NCI-H510A (cell line): ENCODE measurements around the gene LRRC27.

Source experiments
- DNase-seq: peaks from one replicate; lab custom pipeline; 2025; lab: John Stamatoyannopoulos, UW

Gene LRRC27

DNA sequence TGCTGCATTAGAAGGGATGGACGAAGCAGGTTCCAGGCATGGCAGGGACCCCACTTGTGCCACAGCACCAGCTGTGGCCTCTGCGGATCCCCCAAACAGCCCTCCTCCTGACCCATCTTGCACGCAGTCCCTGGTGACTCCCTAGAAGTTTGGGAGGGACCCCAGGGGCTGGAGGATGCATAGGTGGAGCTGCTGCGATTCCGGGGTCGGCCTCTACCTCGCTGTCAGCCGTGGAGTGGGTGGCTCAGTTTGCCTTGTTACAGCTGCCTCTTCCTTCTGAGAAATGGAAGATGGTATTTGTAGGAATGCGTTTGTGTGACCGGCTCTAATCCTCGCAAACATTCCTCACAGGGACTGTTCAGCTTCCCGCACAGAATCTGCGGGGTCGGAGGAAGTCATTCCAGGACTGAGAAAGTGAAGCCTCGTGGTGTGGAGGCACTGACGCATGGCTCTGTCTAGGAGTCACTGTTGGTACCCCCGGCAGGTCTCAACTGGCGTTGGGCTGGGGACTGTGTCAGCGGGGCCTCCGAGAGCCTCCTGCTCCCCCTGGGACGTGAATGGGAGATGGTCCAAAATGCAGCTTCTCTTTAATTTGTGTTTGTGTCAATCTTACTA, 82.5 kb downstream of the LRRC27 start:
- no peak for DNase-seq

DNA sequence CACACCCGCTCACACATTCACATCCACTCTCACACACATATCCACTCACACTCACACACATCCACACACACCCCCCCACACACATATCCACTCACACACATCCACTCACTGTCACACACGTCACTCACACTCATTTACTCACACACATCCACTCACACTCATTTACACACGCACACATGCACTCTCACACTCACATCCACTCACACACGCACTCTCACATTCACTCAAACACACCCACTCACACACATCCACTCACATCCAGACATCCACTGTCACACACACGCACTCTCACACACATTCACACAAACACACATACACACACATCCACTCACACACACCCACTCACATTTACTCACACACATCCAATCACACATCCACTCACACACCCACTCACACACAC, 83.3 kb downstream of the LRRC27 start:
- no peak for DNase-seq

DNA sequence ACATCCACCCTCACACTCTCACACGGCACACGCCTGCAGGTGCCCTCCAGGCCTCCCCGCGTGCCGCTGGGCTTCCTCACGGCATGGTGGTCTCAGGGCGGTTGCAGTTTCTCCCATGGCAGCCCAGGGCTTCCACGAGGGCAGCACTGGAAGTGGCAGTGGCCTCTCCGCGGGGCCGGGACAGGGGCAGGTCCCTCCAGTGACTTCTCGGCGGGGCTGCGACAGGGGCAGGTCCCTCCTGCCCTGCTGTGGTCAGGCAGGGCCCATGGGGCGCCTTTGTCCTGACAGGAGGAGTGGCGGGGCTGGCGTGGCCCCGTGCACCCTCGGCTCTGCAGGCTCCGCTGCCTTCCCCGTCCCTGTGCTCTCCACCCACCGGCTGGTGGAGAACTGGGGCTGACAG, 84.0 kb downstream of the LRRC27 start:
- no peak for DNase-seq

DNA sequence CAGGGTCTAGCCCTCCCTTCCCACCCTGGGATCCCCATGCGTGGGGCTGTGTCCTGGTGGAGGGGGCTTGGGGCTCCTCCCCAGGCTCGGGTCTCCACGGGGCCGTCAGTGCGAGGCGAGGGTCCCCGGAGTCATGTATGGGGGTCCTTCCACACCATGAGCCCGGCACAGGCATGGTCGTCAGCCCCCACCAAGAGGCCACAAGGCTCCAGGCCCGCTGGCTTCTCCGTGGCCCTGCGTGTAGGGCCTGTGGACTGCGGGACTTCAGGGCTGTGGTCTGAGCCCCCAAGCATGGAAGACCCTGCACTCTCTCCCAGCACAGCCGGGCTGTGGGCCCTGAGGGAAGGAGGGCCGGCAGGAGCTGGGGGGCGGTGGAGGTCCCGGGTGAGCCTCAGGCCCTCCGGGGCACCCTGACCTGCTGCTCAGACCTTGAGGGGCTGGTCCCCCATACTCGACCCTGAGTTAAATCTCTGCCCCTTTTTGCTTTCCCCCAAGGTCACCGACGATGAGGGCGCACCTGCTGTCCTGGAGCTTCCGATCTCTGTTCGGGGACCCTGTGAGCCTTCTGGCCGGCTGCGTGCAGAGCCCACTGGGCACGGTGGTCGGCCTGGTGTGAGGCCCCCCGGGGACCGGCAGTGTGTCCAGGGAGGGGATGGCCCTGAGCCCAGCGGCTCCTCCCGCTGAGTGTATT, 84.7 kb downstream of the LRRC27 start:
- DNase-seq = no peak

DNA sequence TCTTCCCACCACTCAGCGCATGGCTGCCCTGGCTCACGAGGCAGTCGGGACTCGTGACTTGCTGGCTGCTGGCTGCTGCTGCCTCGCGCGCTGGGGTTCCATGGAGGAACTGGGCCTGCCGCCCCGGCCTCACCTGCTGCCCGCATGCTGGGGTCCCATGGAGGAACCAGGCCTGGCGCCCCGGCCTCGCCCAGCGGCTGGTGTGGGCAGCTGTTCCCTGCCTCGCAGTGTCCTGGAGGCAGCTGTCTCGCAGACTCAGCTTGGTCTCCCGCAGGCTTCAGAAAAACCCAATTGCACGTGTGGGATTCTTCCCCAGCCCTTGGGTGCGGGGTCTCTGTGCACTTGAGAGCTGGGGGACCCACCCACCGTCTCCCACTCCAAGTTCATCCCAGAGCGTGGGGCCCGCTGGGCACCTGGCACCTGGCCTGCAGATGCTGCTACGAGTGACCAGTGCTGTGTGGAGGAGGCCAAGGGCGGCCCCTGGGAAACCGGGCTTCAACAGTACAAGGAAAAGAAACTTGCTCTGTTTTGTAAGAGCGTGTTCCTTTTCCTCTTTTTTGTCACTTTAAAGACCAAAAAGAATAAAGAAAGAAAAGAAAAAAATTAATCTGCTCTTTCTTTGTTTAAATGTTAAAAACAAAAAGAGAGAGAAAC, 85.4 kb downstream of the LRRC27 start:
- no peak for DNase-seq

DNA sequence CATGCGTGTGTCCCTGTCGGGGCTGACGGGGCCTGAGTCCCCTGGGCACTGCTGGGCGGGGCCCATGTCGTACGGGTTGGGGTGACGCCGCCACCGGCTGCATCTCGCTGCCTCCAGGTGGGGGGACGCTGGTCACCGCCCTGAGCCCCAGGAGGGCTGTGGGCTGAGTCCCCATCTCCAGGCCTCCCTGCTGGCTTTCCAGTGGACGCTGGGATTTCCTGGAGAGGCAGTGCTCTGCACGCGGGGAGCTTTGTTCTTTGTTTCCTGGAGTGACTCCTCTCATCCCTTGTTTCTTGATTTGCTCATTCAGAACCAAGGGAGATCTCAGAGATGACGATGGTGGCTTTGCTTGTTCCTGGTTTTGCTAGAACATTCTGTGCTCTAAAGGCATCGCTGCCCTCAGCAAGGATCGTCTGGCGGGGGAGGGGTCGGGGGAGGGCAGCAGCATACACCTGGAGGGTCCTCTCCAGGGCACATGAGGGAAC, 86.0 kb downstream of the LRRC27 start:
- no peak for DNase-seq

DNA sequence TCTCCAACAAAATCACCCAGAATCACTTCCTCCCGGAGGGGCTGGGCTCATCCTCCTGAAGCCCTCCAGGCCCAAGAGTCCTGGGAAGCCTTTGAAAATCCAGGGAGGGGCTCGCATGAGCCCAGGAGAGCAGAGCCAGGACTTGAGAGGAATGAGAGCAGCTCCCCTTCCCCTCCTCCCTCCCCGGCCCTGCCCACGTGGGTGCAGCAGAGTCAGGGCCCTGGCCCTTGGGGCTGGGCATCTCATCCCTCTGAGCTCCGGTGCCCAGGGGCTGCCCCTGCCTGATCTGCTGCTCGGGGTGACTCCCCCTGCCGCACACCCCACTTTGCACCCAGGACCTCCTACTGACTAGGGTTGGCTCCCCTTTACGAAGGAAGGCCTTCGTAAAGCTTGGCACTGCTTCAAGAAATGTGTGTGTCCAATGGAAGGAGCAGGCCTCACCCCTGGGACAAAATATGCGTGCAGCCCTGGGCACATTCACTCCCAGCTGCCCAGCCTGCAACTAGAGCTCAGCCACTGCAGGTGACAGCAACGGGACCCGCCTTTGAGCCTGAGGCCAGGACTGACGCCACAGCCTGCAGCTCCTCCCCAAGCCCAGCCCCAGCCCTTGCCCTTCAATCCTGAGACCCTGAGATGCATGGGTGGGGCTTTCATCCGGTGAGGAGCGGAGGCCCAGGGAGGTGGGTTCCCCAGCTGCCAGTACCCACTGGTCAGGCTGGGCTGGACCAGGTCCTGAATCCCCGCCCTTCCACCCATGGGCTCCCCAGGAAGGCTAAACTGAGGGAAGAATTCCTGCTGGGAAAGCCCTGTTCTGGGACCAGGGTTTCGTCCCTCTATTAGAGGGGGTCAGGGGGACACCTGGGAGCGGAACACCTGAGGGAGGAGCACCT, 86.8 kb downstream of the LRRC27 start:
- peak; percentile 87 for DNase-seq

DNA sequence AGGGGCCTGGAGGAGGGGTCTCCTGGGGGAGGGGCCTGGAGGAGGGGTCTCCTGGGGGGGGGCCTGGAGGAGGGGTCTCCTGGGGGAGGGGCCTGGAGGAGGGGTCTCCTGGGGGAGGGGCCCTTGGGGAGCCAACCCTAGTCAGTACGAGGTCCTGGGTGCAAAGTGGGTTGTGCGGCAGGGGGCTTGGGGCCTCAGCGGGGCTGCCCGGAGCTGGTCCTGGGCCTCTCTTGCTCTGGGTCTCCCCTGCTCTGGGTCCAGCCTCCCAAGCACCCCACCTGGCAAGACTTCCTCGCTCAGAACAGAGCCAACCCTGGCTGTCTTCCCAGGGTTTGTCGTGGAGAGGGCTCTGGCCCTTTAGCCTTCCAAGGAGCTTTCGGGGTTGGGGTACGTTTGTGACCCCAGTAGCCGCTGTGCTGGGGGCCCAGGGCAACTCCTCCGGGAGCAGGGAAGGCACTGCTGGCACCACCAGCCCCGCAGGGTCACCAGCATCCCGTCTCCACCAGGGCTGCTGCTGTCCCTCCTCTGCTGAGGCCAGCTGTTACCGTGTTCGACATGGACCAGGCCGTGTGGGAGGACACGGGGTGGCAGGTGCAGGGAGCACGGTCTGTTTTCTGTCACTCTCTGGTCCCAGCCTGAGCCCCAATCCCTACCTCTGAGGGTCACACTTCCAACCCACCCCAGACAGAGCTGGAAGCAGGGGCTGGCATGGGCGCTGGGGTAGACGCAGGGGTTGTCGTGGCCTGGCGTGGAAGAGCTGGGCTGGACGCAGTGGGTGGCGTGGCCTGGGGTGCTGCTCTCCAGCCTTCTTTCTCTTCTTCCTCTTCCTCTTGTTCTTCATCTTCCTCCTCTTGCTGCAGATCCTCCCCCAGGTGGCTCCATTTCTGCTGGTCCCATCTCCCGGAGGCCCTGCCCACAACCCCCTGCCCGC, 87.8 kb downstream of the LRRC27 start:
- no peak for DNase-seq

DNA sequence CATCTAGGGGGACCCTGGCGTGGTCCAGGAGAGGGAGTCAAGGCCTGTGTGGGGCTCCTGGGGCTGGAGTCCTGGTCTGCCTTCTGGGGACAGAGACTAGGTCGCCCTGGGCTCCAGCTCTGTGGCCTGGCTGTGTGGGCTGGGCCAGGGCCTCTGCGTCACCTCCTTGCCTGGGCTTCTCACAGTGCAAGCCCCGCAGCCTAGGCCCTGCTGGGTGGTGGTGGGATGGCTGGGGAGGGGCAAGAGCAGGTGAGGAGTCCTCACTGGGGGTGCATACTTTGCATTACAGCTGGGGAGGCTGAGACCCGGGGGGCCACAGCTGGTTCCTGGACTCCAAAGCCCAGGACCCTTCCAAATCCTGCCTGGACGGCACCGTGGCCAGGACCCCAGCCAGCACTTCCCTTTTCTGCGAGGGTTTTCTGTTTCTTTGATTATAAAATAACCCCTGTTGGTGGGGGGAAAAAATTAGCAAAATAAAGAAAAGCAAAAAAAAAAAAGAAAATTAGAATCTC, 88.5 kb downstream of the LRRC27 start:
- DNase-seq = no peak

DNA sequence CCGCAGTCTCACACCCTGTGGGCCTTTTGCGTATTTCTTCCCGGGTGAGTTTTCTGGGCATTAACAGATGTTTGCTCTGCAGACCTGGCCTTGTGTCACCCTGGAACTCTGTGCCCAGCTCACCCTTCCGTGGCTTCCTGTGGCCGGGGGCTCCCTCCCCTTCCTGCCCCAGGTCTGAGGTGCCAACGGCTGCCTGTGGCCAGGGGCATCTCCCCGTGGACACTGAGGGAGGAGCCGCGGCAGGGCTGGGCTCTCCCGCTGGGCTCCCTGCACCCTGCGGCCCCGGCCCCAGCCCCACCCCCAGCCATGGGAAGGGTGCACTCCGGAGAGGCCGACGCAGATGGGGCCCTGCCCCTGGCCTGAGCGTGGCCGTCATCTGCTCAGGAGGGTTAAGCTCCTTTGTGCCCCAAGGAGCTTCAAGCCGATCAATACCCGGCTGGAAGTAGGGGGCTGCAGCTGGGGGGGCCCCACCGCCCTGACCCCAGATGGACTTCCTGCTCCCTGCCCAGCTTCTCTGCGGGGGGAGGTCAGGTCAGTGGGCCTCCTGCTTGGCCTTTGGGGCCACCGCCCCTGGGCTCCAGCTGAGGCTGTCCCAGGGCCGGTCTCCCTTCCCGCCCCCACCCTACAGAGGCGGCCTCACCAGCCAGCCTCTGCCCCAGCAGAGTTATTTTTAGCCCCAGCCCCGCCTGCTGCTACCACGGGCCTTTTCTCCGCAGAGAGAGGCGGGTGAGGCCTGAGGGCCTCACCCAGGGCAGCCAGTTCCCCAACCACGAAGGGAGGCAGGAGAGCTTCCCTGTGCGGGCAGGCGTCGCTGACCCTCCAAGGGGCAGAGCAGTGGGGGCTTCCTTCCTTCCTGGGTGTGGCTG, 89.2 kb downstream of the LRRC27 start:
- peak; percentile 57 for DNase-seq

DNA sequence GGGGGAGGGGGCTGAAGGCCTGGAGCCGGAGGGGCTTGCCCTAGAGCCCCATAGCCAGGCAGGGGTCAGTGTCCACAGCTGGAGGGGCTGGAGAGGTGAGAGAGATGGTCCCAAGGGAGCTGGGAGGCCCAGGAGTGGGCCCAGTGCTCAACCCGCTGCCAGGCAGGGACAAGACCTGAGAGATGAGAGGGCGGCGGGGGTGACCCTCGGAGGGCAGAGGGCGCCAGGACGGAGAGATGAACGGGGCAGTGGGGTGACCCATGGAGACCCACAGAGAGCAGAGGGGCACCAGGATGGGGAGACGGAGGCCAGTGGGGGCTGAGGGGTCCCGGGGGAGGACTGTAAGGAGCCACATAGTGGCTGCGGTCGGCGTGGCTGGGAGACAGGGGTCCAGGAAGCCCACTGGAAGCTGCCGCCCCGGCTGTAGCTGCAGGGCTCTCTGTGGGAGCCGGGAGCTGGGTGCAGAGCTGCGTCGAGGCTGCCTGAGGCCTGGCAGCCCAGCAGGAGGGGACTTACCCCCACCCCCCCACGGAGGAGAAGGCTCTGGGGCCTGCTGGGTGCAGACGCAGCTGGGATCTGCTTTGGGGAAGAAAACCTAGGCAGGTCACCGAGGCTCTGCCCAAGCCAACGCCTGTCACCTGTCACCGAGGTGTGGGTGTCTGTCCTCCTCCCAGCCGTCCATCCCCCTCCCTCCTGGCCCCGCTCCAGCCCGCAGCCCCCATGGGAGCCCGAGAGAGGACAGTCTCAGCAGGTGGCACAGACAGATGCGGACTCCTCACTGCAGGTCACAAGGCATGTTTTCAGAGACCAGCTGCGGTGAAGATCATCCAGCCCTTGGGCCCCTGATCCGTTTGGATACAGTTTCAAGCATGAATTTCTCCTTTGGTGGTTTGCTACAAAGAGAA, 90.1 kb downstream of the LRRC27 start:
- DNase-seq = peak; percentile 82

DNA sequence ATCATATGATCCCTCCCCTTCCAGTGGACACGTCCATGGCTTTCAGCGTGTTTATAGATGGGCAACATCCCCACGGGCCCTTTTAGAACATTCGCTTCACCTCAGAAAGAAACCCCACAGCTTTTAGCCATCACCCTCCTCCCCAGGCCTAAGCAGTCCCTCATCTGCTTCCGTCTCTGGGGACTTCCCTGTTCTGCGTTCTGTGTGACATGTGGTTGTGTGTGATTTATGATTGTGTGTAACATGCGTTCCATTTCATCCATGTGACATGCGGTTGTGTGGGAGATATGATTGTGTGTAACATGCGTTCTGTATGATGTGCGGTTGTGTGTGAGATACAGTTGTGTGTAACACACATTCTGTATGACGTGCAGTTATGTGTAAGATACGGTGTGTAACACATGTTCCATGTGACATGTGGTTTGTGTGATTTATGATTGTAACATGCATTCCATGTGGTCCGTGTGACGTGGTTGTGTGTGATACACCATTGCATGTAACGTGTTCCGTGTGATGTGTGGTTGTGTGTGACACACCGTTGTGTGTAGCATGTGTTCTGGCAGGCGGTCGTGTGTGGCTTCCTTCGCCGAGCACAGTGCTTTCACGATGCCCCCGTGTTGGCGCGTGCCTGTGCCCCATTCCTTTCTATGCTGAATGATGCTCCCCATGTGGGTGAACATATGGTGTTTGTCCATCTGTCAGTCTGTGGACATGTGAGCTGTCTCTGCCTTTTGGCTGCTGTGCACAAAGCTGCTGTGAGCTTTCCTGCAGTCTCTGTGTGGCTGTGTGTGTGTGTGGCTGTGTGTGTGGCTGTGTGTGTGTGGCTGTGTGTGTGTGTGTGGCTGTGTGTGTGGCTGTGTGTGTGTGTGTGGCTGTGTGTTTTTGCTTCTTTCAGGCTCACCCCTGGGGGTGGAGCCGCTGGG, 91.2 kb downstream of the LRRC27 start:
- no peak for DNase-seq

DNA sequence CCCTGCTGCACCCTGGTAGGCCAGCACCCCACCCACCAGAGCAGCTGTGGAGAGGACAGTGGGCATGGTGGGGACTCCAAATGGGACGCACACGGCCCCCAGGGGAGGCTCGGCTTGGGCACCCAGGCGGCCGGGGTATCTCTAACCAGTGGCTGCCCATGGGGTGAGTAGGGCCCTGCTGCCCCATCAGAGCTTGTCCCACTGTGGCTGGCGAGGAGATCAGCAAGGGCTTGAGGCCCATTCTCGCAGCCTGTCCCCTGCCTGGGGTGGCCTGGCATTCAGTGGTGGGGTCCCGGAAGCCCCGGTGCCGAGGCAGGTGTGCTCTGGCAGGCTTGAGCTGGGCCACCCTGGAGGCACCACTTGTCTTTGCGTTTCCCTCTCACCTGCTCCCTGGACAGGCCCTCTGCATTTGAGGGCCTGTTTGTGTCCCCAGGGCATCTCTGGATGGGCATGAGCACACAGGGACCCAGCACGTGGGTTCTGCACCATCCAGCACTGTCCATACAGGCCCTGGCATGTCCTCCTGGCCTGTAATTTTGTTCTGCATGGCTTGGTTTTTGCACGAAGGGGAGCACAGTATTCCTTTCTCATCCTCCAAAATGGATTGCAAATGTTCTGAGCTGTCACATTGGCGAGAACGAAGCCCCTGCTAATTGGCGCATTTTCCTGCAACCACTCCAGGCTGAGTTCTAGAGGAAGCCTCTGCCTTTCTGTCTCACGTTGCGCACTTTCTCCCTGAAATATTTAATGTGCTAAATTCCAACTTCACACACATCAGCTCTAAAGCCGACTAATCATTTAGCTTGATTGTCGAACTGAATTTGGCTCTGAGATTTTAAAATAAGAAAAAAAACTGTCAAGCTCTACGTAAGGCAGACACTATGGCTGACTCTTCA, 92.2 kb downstream of the LRRC27 start:
- DNase-seq = no peak

DNA sequence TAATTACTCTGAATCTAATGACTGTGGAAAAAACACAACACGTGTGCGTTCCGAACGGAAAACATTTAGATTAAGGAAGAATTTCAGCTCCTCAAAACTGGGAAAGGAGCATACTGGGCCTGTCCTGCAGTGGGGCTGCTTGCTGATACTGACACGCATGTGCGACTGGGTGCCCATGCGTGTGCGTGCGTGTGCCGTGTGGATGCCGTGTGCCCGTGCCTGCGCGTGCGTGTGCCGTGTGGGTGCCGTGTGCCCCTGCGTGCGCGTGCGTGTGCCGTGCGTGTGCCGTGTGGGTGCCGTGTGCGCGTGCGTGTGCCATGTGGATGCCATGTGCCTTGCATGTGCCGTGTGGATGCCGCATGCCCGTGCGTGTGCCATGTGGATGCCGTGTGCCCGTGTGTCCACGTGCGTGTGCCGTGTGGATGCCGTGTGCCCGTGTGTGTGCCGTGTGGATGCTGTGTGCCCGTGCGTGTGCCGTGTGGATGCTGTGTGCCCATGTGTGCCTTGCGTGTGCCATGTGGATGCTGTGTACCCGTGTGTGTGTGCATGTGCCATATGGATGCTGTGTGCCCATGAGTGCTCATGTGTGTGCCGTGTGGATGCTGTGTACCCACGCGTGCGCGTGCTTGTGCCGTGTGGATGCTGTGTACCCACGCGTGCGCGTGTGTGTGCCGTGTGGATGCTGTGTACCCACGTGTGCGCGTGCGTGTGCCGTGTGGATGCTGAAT, 93.2 kb downstream of the LRRC27 start:
- DNase-seq = no peak

DNA sequence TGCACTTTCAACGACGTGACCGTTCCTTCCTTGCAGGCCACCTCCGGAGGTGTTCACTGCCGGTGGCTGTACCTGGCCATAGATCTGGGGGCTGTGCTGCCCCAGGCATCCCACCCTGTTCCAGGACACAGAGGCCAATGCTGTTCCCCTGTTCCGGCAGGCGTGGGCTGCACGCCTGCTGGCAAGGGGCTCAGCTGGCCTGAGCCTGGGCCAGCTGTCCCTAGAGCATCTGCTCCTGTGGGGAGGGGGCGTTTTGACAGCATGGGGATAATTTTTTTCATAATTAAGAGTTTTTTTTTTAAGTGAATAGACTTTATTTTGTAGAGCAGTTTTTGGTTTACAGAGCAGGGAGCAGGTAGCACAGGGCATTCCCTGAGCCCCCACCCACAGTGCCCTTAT, 93.8 kb downstream of the LRRC27 start:
- no peak for DNase-seq
